ENCODE results near the gene CTIF. TPM values are rescaled to one million over a fixed set of nuclear protein-coding genes. Genes with fewer than 3 reads are reported as not detected.

The CTIF gene
- total and polyA plus RNA-seq, 2 donors = 1.7 to 11.3 TPM

DNA sequence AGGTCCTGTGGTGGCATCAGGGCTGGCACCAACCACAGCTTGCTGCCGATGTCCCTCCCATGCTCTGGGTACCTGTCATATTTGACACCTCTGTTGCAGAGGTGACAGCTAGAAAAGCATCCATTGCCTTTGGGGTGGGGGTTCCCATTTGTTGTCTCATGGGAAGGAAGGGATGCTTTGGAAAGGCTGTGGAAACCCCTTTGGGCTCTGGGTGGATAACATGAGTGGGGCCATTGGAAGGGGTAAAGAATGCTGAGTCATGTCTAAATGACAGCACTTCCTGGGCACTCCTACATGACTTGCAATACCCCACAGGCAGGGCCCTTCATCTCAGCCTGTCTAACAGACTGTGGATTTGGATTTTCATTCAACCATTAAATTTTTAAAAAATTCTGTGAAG, 27.8 kb downstream of the CTIF start:
- Histone ChIP-seq H3K27ac (ENCODE audit: low read depth in 1 of 2, low read length in 1 of 2) (no peak overlapping the region), H3K4me3 (ENCODE audit: low read length in 2 of 2) (no peak overlapping the region), H3K36me3 (ENCODE audit: control insufficient read depth in 2 of 2, insufficient read depth in 2 of 2, low read length in 1 of 2) (no peaks in the 10 kb centered on the region), H3K27me3 (ENCODE audit: control insufficient read depth in 2 of 2, insufficient read depth in 1 of 2, low read length in 1 of 2) (no peaks in the 10 kb centered on the region), H3K9me3 (ENCODE audit: control insufficient read depth in 2 of 2, insufficient read depth in 1 of 2, low read length in 1 of 2) (no peaks in the 10 kb centered on the region), H3K4me1 (ENCODE audit: control insufficient read depth in 2 of 2, insufficient read depth in 2 of 2, low read length in 2 of 2) (no peaks in the 10 kb centered on the region)
- no peak for DNase-seq (ENCODE audit: low read depth in 6 of 9, low spot score in 9 of 9)
- 98% methylated on average over 1 of the region's 1 CpG for WGBS

DNA sequence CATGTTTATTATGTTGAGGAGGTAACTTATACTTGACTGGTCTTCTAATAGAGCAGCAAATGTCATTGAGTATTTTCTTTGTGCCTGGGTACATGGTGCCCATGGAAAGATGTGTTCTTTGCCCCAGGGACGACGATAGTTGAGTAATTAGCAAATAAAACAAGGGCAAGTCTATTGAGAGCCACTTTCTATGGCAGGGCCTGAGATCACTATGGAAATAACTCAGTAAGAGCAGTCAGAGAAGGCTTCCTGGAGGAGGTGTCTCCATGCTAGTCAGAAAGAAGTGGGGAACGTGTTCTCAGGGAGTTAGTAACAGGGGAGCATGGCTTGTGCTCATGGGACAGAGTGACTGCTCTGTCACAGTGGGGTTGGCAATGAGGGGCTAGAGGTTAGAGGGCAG, 28.6 kb downstream of the CTIF start:
- no peak for DNase-seq (ENCODE audit: low read depth in 6 of 9, low spot score in 9 of 9)
- over 99% methylated on average over 3 of the region's 3 CpGs for WGBS
- H3K27ac ChIP-seq (ENCODE audit: low read depth in 1 of 2, low read length in 1 of 2) = no peak overlapping the region
- H3K9me3 ChIP-seq (ENCODE audit: control insufficient read depth in 2 of 2, insufficient read depth in 1 of 2, low read length in 1 of 2) = no peaks in the 10 kb centered on the region
- no peaks in the 10 kb centered on the region for H3K27me3 ChIP-seq (ENCODE audit: control insufficient read depth in 2 of 2, insufficient read depth in 1 of 2, low read length in 1 of 2)
- no peaks in the 10 kb centered on the region for H3K36me3 ChIP-seq (ENCODE audit: control insufficient read depth in 2 of 2, insufficient read depth in 2 of 2, low read length in 1 of 2)
- no peaks in the 10 kb centered on the region for H3K4me1 ChIP-seq (ENCODE audit: control insufficient read depth in 2 of 2, insufficient read depth in 2 of 2, low read length in 2 of 2)
- H3K4me3 ChIP-seq (ENCODE audit: low read length in 2 of 2) = no peak overlapping the region

DNA sequence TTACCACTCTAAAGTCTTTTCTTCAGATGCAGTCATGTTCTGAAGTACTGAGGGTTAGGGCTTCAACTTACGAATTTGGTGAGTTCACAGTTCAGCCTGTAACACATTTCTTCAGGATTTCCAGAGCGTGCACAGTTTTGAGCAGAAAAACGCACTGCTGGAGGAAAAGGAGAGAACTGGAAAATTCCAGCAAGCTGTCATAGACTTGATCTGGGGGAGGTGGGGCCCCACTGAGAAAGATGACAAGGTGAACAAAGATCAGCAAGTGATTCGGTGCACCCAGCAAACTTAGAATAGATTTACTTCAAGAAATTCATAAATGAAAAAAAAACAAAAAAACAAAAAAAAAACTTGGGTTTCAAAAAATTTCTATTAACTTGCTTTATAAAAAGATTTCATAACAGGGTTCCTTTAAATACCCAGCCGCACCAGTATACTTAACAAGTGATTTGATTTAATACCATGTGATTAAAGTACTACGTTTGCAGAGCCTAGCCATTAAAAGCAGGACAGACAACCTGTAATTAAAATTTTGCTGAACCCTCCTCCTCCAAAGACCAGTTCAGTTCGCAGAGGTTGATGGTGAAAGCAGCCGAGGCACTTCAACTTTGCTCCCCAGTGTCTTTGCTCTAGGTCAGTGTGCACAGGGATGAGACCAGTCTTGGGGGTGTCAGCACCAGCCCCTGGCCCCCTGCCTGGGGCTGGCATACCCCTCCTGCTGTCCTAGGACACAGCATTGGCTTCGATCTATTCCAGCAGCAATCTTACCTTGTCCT, 30.5 kb downstream of the CTIF start:
- H3K27me3 ChIP-seq (ENCODE audit: control insufficient read depth in 2 of 2, insufficient read depth in 1 of 2, low read length in 1 of 2) = no peaks in the 10 kb centered on the region
- H3K9me3 ChIP-seq (ENCODE audit: control insufficient read depth in 2 of 2, insufficient read depth in 1 of 2, low read length in 1 of 2) = no peaks in the 10 kb centered on the region
- no peaks in the 10 kb centered on the region for H3K36me3 ChIP-seq (ENCODE audit: control insufficient read depth in 2 of 2, insufficient read depth in 2 of 2, low read length in 1 of 2)
- no peaks in the 10 kb centered on the region for H3K4me1 ChIP-seq (ENCODE audit: control insufficient read depth in 2 of 2, insufficient read depth in 2 of 2, low read length in 2 of 2)
- no peak overlapping the region for H3K4me3 ChIP-seq (ENCODE audit: low read length in 2 of 2)
- no peak for DNase-seq (ENCODE audit: low read depth in 6 of 9, low spot score in 9 of 9)
- WGBS = 96% methylated on average over 9 of the region's 9 CpGs
- H3K27ac ChIP-seq (ENCODE audit: low read depth in 1 of 2, low read length in 1 of 2) = no peak overlapping the region

DNA sequence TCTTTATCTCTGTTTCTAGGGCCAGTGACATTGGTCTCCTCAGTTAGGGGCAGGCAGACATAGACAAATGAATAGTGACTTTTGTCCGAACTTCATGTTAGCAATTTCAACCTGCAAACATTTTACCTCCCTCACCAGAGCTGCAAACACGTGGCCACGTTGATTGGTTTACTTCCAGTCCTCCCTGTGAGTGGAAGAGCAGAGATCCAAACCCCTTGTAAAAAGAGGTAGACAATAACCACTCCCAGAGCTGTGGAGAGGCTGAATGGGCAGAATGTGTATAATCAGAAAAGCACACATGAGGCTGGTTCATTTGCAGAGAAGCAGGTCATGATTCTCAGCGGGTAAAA, 31.1 kb downstream of the CTIF start:
- Histone ChIP-seq H3K9me3 (ENCODE audit: control insufficient read depth in 2 of 2, insufficient read depth in 1 of 2, low read length in 1 of 2) (no peaks in the 10 kb centered on the region), H3K36me3 (ENCODE audit: control insufficient read depth in 2 of 2, insufficient read depth in 2 of 2, low read length in 1 of 2) (no peaks in the 10 kb centered on the region), H3K27me3 (ENCODE audit: control insufficient read depth in 2 of 2, insufficient read depth in 1 of 2, low read length in 1 of 2) (no peaks in the 10 kb centered on the region), H3K27ac (ENCODE audit: low read depth in 1 of 2, low read length in 1 of 2) (no peak overlapping the region), H3K4me1 (ENCODE audit: control insufficient read depth in 2 of 2, insufficient read depth in 2 of 2, low read length in 2 of 2) (no peaks in the 10 kb centered on the region), H3K4me3 (ENCODE audit: low read length in 2 of 2) (no peak overlapping the region)
- DNase-seq (ENCODE audit: low read depth in 6 of 9, low spot score in 9 of 9) = no peak
- 96% methylated on average over 4 of the region's 4 CpGs for WGBS

DNA sequence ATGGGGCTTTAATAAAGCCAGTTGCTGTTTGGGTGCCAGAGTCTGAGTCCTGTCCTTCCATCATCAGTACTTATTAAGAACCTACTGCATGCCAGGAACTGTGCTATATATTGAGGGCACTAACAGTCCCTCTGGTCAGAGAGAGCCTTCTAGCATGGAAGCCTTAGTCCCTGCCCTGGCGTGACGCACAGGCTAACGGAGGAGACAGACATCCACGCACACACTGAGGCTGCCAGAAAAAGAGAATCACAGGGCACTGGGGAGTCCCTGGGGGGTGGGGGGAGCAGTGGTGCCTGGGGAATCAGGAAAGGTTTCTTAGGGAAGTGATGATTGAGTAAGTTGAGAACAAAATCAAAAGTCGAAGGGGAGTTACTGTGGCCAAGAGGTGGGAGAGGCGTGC, 31.5 kb downstream of the CTIF start:
- no peak overlapping the region for H3K4me3 ChIP-seq (ENCODE audit: low read length in 2 of 2)
- H3K27me3 ChIP-seq (ENCODE audit: control insufficient read depth in 2 of 2, insufficient read depth in 1 of 2, low read length in 1 of 2) = no peaks in the 10 kb centered on the region
- H3K27ac ChIP-seq (ENCODE audit: low read depth in 1 of 2, low read length in 1 of 2) = no peak overlapping the region
- H3K9me3 ChIP-seq (ENCODE audit: control insufficient read depth in 2 of 2, insufficient read depth in 1 of 2, low read length in 1 of 2) = no peaks in the 10 kb centered on the region
- DNase-seq (ENCODE audit: low read depth in 6 of 9, low spot score in 9 of 9) = no peak
- no peaks in the 10 kb centered on the region for H3K36me3 ChIP-seq (ENCODE audit: control insufficient read depth in 2 of 2, insufficient read depth in 2 of 2, low read length in 1 of 2)
- WGBS = 89% methylated on average over 6 of the region's 6 CpGs
- no peaks in the 10 kb centered on the region for H3K4me1 ChIP-seq (ENCODE audit: control insufficient read depth in 2 of 2, insufficient read depth in 2 of 2, low read length in 2 of 2)

DNA sequence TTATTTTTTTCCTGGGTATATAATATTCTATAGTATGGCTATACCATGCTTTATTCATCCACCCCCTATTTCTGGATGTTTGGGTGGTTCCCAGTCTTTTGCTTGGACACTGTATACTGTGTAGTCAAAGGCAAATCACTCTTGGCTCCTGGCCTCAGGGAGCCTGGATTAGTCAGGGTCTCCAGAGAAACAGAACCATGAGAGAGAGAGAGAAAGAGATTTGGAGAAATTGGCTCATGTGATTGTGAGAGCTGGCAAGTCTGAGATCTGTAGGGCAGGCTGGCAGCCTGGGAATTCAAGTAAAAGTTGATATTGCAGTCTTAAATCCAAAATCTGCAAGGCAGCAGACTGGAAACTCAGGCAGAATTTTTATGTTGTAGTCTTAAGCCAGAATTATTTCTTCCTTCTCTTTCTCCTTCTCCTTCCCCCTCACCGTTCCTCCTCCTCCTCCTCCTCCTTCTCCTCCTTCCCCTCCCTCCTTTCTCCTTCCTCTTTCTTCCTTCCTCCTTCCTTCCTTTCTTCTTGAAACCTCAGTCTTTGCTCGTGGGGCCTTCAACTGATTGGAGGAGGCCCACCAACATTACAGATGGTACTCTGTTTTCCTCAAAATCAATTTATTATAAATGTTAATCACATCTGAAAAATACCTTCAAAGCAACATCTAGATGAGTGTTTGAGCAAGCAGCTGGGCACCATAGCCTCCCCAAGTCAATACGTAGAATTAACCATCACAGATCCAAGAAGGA, 33.0 kb downstream of the CTIF start:
- H3K4me3 ChIP-seq (ENCODE audit: low read length in 2 of 2) = no peak overlapping the region
- no peaks in the 10 kb centered on the region for H3K27me3 ChIP-seq (ENCODE audit: control insufficient read depth in 2 of 2, insufficient read depth in 1 of 2, low read length in 1 of 2)
- H3K9me3 ChIP-seq (ENCODE audit: control insufficient read depth in 2 of 2, insufficient read depth in 1 of 2, low read length in 1 of 2) = no peaks in the 10 kb centered on the region
- 85% methylated on average over 3 of the region's 3 CpGs for WGBS
- DNase-seq (ENCODE audit: low read depth in 6 of 9, low spot score in 9 of 9) = no peak
- no peaks in the 10 kb centered on the region for H3K4me1 ChIP-seq (ENCODE audit: control insufficient read depth in 2 of 2, insufficient read depth in 2 of 2, low read length in 2 of 2)
- H3K27ac ChIP-seq (ENCODE audit: low read depth in 1 of 2, low read length in 1 of 2) = no peak overlapping the region
- H3K36me3 ChIP-seq (ENCODE audit: control insufficient read depth in 2 of 2, insufficient read depth in 2 of 2, low read length in 1 of 2) = no peaks in the 10 kb centered on the region

DNA sequence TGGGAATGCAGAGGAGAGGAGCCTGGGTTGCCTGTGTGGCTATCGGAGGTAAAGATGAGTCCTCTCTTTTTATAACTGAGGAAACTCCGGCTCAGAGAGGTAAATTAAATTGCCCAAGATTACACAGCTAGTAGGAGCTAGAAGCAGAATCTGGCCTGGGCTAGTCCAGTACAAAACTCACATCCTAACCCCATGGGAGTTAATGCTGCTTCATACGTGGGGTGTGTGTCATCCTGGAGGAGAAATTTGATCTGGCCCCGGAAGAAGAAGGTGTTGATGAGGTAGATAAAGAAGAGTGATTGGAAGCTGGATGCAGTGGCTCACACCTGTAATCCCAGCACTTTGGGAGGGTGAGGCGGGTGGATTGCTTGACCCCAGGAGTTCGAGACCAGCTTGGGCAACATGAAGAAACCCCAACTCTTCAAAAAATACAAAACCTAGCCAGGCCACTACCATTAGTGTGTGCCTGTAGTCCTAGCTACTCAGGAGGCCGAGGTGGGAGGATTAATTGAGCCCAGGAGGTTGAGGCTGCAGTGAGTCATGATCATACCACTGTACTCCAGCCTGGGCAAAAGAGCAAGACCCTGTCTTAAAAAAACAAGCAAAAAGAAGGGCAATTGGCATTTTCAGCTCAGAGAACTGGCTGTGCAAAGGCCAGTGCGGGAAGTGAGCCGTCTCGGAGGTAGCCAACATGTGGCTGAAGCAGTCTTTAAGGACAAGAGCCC, 33.7 kb downstream of the CTIF start:
- no peak for DNase-seq (ENCODE audit: low read depth in 6 of 9, low spot score in 9 of 9)
- no peaks in the 10 kb centered on the region for H3K27me3 ChIP-seq (ENCODE audit: control insufficient read depth in 2 of 2, insufficient read depth in 1 of 2, low read length in 1 of 2)
- H3K4me3 ChIP-seq (ENCODE audit: low read length in 2 of 2) = no peak overlapping the region
- WGBS = 84% methylated on average over 10 of the region's 10 CpGs
- H3K9me3 ChIP-seq (ENCODE audit: control insufficient read depth in 2 of 2, insufficient read depth in 1 of 2, low read length in 1 of 2) = no peaks in the 10 kb centered on the region
- no peaks in the 10 kb centered on the region for H3K36me3 ChIP-seq (ENCODE audit: control insufficient read depth in 2 of 2, insufficient read depth in 2 of 2, low read length in 1 of 2)
- H3K4me1 ChIP-seq (ENCODE audit: control insufficient read depth in 2 of 2, insufficient read depth in 2 of 2, low read length in 2 of 2) = no peaks in the 10 kb centered on the region
- no peak overlapping the region for H3K27ac ChIP-seq (ENCODE audit: low read depth in 1 of 2, low read length in 1 of 2)

DNA sequence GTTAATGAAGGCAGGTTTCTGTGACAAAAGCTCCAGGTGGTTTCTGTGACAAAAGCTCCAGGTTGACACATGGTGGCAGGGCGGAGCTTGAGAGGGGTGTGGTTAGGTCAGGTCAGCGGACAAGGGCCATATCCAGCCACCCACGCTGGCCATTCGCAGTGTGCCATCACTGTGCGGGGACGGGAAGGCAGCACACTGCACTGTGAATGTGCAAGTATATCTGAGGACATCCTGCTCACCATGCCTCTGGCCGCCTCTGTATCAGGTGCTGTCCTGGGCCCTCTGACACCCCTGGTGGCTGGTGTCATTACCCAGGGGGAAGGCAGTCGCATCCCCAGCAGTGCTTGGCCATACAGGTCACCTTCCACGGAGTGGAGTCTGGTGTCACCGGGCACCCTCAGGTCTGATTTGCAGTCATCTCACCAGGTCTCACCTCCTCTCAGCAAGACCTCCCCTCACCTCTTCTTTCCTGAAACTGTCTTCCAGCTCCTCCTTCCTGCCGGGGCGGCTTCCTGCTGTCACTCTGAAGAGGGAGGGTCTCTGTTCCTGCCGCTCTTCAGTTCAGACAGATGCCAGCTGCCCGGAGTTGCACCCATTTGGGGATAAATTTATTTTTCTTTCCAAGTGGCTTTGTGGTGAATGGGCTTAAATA, 34.9 kb downstream of the CTIF start:
- 98% methylated on average over 14 of the region's 14 CpGs for WGBS
- H3K27me3 ChIP-seq (ENCODE audit: control insufficient read depth in 2 of 2, insufficient read depth in 1 of 2, low read length in 1 of 2) = no peaks in the 10 kb centered on the region
- H3K9me3 ChIP-seq (ENCODE audit: control insufficient read depth in 2 of 2, insufficient read depth in 1 of 2, low read length in 1 of 2) = no peaks in the 10 kb centered on the region
- H3K4me3 ChIP-seq (ENCODE audit: low read length in 2 of 2) = no peak overlapping the region
- H3K4me1 ChIP-seq (ENCODE audit: control insufficient read depth in 2 of 2, insufficient read depth in 2 of 2, low read length in 2 of 2) = no peaks in the 10 kb centered on the region
- H3K36me3 ChIP-seq (ENCODE audit: control insufficient read depth in 2 of 2, insufficient read depth in 2 of 2, low read length in 1 of 2) = no peaks in the 10 kb centered on the region
- H3K27ac ChIP-seq (ENCODE audit: low read depth in 1 of 2, low read length in 1 of 2) = no peak overlapping the region
- DNase-seq (ENCODE audit: low read depth in 6 of 9, low spot score in 9 of 9) = no peak

All from thymus (tissue), 11 donors.